Neural progenitor cell (in vitro differentiated cells): ENCODE data around the gene MGAT3. TPM values are rescaled to one million over a fixed set of nuclear protein-coding genes. Genes with fewer than 3 reads are reported as not detected.

ENCODE experiments used
- DNase-seq: peaks from one replicate; pipeline ENCODE4 v3.0.0-alpha.2; 2016; ENCODE audit warnings: low spot score
- H2AFZ ChIP-seq: fragments of 200-600 bp; sonication (generic); replicated peaks from 2 replicates; pipeline ENCODE4 v1.6.1; 2016; ENCODE audit warnings: antibody characterized with exemption
- H3F3A ChIP-seq: fragments of 200-600 bp; sonication (generic); 2 replicates; pipeline ENCODE4 v1.6.1; 2016; ENCODE audit warnings: antibody characterized with exemption, low read depth
- H3K27ac ChIP-seq: fragments of 200-600 bp; sonication (generic); 2 replicates; pipeline ENCODE4 v1.5.1; 2016; ENCODE audit warnings: mild to moderate bottlenecking
- H3K27me3 ChIP-seq: fragments of 200-600 bp; sonication (generic); 2 replicates; pipeline ENCODE4 v1.6.1; 2016; ENCODE audit warnings: mild to moderate bottlenecking, moderate library complexity
- H3K36me3 ChIP-seq: fragments of 200-600 bp; sonication (generic); 2 replicates; pipeline ENCODE4 v1.5.1; 2016
- H3K4me1 ChIP-seq: fragments of 200-600 bp; sonication (generic); 2 replicates; pipeline ENCODE4 v1.6.1; 2016; ENCODE audit warnings: mixed run types
- H3K4me2 ChIP-seq: fragments of 200-600 bp; sonication (generic); 2 replicates; pipeline ENCODE4 v1.6.1; 2016
- H3K4me3 ChIP-seq: fragments of 200-600 bp; sonication (generic); 2 replicates; pipeline ENCODE4 v1.5.1; 2016
- H3K79me2 ChIP-seq: fragments of 200-600 bp; sonication (generic); 2 replicates; pipeline ENCODE4 v1.6.1; 2016; ENCODE audit warnings: low read depth
- H3K9ac ChIP-seq: fragments of 200-600 bp; sonication (generic); 2 replicates; pipeline ENCODE4 v1.6.1; 2016
- H3K9me3 ChIP-seq: fragments of 200-600 bp; sonication (generic); 2 replicates; pipeline ENCODE4 v1.5.1; 2016; ENCODE audit warnings: low read depth
- H4K20me1 ChIP-seq: fragments of 200-600 bp; sonication (generic); 2 replicates; pipeline ENCODE4 v1.6.1; 2016; ENCODE audit warnings: low read depth
- H3K27ac Mint-ChIP-seq: 3 replicates; pipeline ENCODE4 v1.8.0; 2021; ENCODE audit warnings: mixed read lengths
- H3K27me3 Mint-ChIP-seq: 2 replicates; pipeline ENCODE4 v1.8.0; 2022; ENCODE audit warnings: low read depth, mild to moderate bottlenecking, inconsistent platforms, moderate library complexity, mixed read lengths; ENCODE audit not compliant: insufficient read depth
- H3K36me3 Mint-ChIP-seq: 3 replicates; pipeline ENCODE4 v1.8.0; 2021; ENCODE audit warnings: mixed read lengths
- H3K4me1 Mint-ChIP-seq: 3 replicates; pipeline ENCODE4 v1.8.0; 2021; ENCODE audit warnings: mixed read lengths
- H3K4me3 Mint-ChIP-seq: 3 replicates; pipeline ENCODE4 v1.8.0; 2021; ENCODE audit warnings: mild to moderate bottlenecking, moderate library complexity, mixed read lengths
- H3K9me3 Mint-ChIP-seq: 3 replicates; pipeline ENCODE4 v1.8.0; 2020; ENCODE audit warnings: mixed read lengths
- CTCF ChIP-seq: fragments of 200-600 bp; sonication (generic); IDR thresholded peaks from 2 replicates; pipeline ENCODE4 v1.5.1; 2017; ENCODE audit warnings: antibody characterized with exemption, mild to moderate bottlenecking
- EZH2 ChIP-seq: fragments of 200-600 bp; sonication (generic); IDR thresholded peaks from 2 replicates; pipeline ENCODE4 v1.6.1; 2017; ENCODE audit warnings: antibody characterized with exemption, mild to moderate bottlenecking, moderate library complexity
- EZH2phosphoT487 ChIP-seq: fragments of 200-600 bp; sonication (generic); IDR thresholded peaks from 2 replicates; pipeline ENCODE4 v1.6.1; 2017; ENCODE audit warnings: antibody characterized with exemption
- total RNA-seq: library from RNA; depleted of rRNA; stranded (reverse); fragments of >200 nt; gene quantifications from 2 replicates; pipeline ENCODE4 v1.2.3, GENCODE V29; 2015; ENCODE audit warnings: low replicate concordance

The MGAT3 gene
- total RNA-seq, 1 donor from 2014 or later, result 7.5 TPM

- Mint-ChIP-seq H3K4me1 (peaks cover 31% of the 10 kb centered on the region), H3K4me3 (no peak overlapping the region), H3K9me3 (no peaks in the 10 kb centered on the region), H3K27ac (no peak overlapping the region), H3K27me3 (peaks cover 13% of the 10 kb centered on the region), H3K36me3 (peaks cover 2% of the 10 kb centered on the region)
- Histone ChIP-seq H3K27ac (no peak overlapping the region), H3K4me2 (no peak overlapping the region), H3K9ac (no peak overlapping the region), H4K20me1 (peaks cover 4% of the 10 kb centered on the region), H3K4me1 (peaks cover 14% of the 10 kb centered on the region), H2AFZ (no peak overlapping the region), H3F3A (peaks cover 15% of the 10 kb centered on the region), H3K79me2 (no peaks in the 10 kb centered on the region), H3K36me3 (no peaks in the 10 kb centered on the region), H3K9me3 (no peaks in the 10 kb centered on the region), H3K4me3 (no peak overlapping the region), H3K27me3 (peaks cover 18% of the 10 kb centered on the region)
- TF ChIP-seq EZH2, result no peak
- no peak for TF ChIP-seq EZH2phosphoT487
- TF ChIP-seq CTCF, result no peak
- no peak for DNase-seq
Observed at GRCh38 chr22:39494471-39495120, 37.8 kb downstream of the MGAT3 start.

DNA sequence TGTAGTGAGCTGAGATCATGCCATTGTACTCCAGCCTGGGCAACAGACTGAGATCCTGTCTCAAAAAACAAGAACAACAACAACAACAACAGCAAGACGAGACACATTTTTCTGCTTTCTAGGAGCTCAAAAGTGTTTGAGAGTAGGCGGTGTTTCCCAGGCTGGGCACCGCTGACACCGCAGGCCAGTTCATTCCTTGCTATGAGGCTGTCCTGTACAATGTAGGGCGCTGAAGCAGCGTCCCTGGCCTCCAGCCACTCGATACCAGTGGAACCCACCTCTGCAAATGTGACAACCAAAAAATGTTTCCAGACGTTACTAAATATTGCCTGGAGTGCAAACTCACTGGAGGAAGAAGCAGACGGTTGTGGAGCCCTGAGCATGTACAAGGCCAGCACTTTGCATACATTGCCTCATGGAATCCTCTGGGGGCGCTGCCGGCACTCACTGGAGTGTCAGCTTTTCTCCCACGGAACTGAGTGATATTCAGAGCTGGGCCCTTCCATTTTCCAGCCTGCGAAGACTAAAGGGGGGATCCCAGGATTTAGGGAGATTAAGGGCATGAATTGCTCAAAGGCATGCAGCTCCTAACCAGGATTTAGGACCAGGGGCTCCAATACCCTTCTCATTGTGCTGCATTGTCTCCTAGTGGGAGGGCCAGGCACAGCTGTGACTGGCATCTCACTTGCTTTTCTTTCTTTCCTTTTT is 39.5 kb downstream of the MGAT3 start:
- Histone ChIP-seq H3K27ac (no peak overlapping the region), H3K9ac (no peak overlapping the region), H4K20me1 (no peaks in the 10 kb centered on the region), H3K4me3 (no peak overlapping the region), H3K4me1 (peaks cover 28% of the 10 kb centered on the region), H2AFZ (no peak overlapping the region), H3F3A (peaks cover 28% of the 10 kb centered on the region), H3K36me3 (no peaks in the 10 kb centered on the region), H3K79me2 (no peaks in the 10 kb centered on the region), H3K4me2 (peak overlapping the region; percentile 20), H3K27me3 (peaks cover 18% of the 10 kb centered on the region), H3K9me3 (no peaks in the 10 kb centered on the region)
- H3K4me3 Mint-ChIP-seq, result peak overlapping the region; percentile 38
- peak overlapping the region; percentile 53 for H3K27ac Mint-ChIP-seq
- peaks cover 38% of the 10 kb centered on the region for H3K4me1 Mint-ChIP-seq
- H3K9me3 Mint-ChIP-seq, result no peaks in the 10 kb centered on the region
- TF ChIP-seq CTCF, result peak; percentile 74
- TF ChIP-seq EZH2, result no peak
- no peak for TF ChIP-seq EZH2phosphoT487
- no peaks in the 10 kb centered on the region for H3K36me3 Mint-ChIP-seq
- H3K27me3 Mint-ChIP-seq, result peaks cover 7% of the 10 kb centered on the region
- DNase-seq, result peak; percentile 92

DNA sequence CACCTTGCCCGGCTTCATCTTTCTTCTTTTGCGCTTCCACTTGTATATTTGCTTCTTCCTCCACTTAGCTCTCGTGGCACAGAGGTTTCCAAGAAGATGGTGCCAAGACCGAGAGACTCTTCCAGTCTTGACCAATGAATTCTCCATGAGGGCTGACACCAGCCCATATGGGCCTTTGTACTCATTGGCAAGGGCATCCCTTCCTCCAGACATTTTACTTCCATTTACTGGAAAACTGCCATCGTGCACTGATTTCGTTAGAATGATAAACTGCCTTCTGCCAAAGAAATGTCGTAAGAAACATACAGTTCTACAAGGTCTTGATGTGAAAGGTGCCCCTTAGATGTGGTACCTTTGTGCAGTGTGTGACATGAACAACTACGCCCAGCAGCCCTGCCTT is 40.6 kb downstream of the MGAT3 start:
- H3K27ac Mint-ChIP-seq, result no peak overlapping the region
- Histone ChIP-seq H3K36me3 (no peaks in the 10 kb centered on the region), H3K27ac (no peak overlapping the region), H2AFZ (no peak overlapping the region), H3F3A (peaks cover 33% of the 10 kb centered on the region), H3K9ac (no peak overlapping the region), H3K27me3 (peaks cover 18% of the 10 kb centered on the region), H3K4me1 (peaks cover 33% of the 10 kb centered on the region), H3K4me2 (no peak overlapping the region), H4K20me1 (no peaks in the 10 kb centered on the region), H3K4me3 (no peak overlapping the region), H3K79me2 (peaks cover under 1% of the 10 kb centered on the region), H3K9me3 (no peaks in the 10 kb centered on the region)
- H3K36me3 Mint-ChIP-seq, result no peaks in the 10 kb centered on the region
- TF ChIP-seq EZH2, result no peak
- peak overlapping the region; percentile 48 for H3K4me3 Mint-ChIP-seq
- peaks cover 7% of the 10 kb centered on the region for H3K27me3 Mint-ChIP-seq
- no peaks in the 10 kb centered on the region for H3K9me3 Mint-ChIP-seq
- H3K4me1 Mint-ChIP-seq, result peaks cover 44% of the 10 kb centered on the region
- DNase-seq, result no peak

GRCh38 chr22:39498368-39498767 is 41.6 kb downstream of the MGAT3 start:
- Histone ChIP-seq H3K9me3 (no peaks in the 10 kb centered on the region), H3K36me3 (no peaks in the 10 kb centered on the region), H3K4me2 (peak overlapping the region; percentile 7), H3F3A (peaks cover 33% of the 10 kb centered on the region), H2AFZ (no peak overlapping the region), H3K4me1 (peaks cover 39% of the 10 kb centered on the region), H3K4me3 (no peak overlapping the region), H3K27me3 (peaks cover 18% of the 10 kb centered on the region), H3K9ac (no peak overlapping the region), H4K20me1 (peaks cover 9% of the 10 kb centered on the region), H3K27ac (no peak overlapping the region), H3K79me2 (peaks cover 10% of the 10 kb centered on the region)
- Mint-ChIP-seq H3K4me3 (no peak overlapping the region), H3K9me3 (no peaks in the 10 kb centered on the region), H3K36me3 (no peaks in the 10 kb centered on the region), H3K4me1 (peaks cover 52% of the 10 kb centered on the region), H3K27ac (no peak overlapping the region), H3K27me3 (peaks cover 7% of the 10 kb centered on the region)
- TF ChIP-seq CTCF (no peak), EZH2 (no peak), EZH2phosphoT487 (no peak)
- DNase-seq, result no peak
